Activated T-helper 2 cell treated with anti-CD3 and anti-CD28 coated beads, Interferon-gamma antibody, Interleukin-2, Interleukin-4, amounts not matched to agents 10 μg/mL and 5 μg/mL and 100 μg/mL, durations not matched to agents 14 hours and 24 hours and 36 hours (primary cell): ENCODE data around the gene RAE1. TPM values are rescaled to one million over a fixed set of nuclear protein-coding genes. Genes with fewer than 3 reads are reported as not detected.
"Not testable (repeated sequence)": the region's sequence is repeated elsewhere in the genome, so short reads cannot be mapped to it uniquely, and the experiment has no call there.

ENCODE experiments used
- DNase-seq: peaks from one replicate; pipeline ENCODE4 v3.0.0; 2021; ENCODE audit warnings: low spot score
- H3K27ac Mint-ChIP-seq: one replicate; pipeline ENCODE4 v1.8.0; 2021; ENCODE audit warnings: mixed read lengths
- H3K27me3 Mint-ChIP-seq: one replicate; pipeline ENCODE4 v1.8.0; 2021; ENCODE audit warnings: low read depth, mixed read lengths
- H3K36me3 Mint-ChIP-seq: one replicate; pipeline ENCODE4 v1.8.0; 2021; ENCODE audit warnings: low read depth, mixed read lengths
- H3K4me1 Mint-ChIP-seq: one replicate; pipeline ENCODE4 v1.8.0; 2021; ENCODE audit warnings: low read depth, mixed read lengths
- H3K4me3 Mint-ChIP-seq: one replicate; pipeline ENCODE4 v1.8.0; 2021; ENCODE audit warnings: low read depth, mild to moderate bottlenecking, moderate library complexity, mixed read lengths
- H3K9me3 Mint-ChIP-seq: one replicate; pipeline ENCODE4 v1.8.0; 2021; ENCODE audit warnings: mixed read lengths
- intact Hi-C: fragments of 100-400 bp; cut with micrococcal nuclease; formaldehyde crosslinking; loops from one replicate; pipeline ENCODE4 v1.15.1; 2023
- total RNA-seq: library from RNA; stranded (reverse); gene quantifications from 2 replicates; pipeline ENCODE4 v1.2.3, GENCODE V29; 2022

The RAE1 gene
- total RNA-seq, 1 donor from 2014 or later, result 48.1 TPM

DNA sequence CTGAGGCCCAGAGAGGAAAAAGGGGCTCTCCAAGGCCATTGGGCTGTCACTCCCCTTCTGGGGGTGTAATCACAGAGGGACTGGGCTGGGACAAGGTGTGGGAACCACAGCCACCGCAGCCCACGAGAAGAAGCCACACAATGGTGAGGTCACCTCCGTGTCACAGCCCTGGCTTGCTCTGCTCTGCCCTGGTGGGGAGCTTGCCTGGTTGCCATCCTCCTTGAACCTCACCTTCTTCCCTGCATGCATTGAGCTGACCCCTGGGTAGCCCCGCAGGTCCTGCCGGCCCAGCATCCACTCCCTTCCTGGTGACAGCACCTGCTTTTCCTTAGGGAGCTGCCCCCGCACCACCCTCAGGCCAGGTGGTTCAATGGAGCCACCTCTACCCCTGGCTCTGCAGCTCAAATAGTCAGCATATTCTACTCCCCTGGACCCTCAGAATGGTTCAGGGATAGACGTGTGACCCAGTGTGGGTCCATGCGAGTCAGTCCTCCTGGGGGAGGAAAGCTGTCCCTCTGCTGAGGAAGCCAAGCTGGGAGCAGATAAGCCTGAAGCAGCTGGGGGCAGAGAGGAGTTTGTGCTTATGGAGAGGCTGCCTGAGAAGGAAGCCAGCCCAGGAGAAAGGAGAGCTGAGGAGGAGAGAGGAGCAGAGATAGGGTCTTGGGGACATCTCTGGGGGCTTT lies 61.4 kb downstream of the RAE1 start:
- H3K4me3 Mint-ChIP-seq, result no peak overlapping the region
- peaks cover 27% of the 10 kb centered on the region for H3K36me3 Mint-ChIP-seq
- no peaks in the 10 kb centered on the region for H3K9me3 Mint-ChIP-seq
- no peaks in the 10 kb centered on the region for H3K4me1 Mint-ChIP-seq
- H3K27me3 Mint-ChIP-seq, result no peaks in the 10 kb centered on the region
- intact Hi-C loops, result no loop called here
- H3K27ac Mint-ChIP-seq, result no peak overlapping the region
- DNase-seq, result no peak

DNA sequence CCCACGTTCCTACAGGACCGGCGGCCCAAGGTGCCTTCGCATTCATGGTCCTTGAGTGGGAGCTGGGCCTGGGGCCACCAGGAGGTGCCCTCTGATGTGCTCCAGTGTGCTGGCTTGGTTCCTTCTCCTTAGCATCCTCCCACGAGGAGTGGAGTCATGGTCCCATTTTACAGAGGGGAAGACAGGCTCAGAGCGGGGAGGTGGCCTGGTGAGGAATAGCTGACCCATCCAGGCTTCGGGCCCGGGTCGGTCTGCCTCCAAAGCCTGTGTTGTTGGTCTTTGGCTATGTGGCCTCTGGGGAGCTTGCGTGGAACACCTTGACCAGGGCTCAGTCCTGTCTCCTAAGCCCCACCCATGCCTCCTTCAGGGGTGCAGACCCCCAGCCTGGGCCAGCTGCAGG lies 62.9 kb downstream of the RAE1 start:
- H3K9me3 Mint-ChIP-seq, result no peaks in the 10 kb centered on the region
- H3K27ac Mint-ChIP-seq, result no peak overlapping the region
- intact Hi-C loops, result no loop called here
- no peaks in the 10 kb centered on the region for H3K27me3 Mint-ChIP-seq
- H3K4me1 Mint-ChIP-seq, result no peaks in the 10 kb centered on the region
- no peak for DNase-seq
- H3K4me3 Mint-ChIP-seq, result no peak overlapping the region
- peaks cover 12% of the 10 kb centered on the region for H3K36me3 Mint-ChIP-seq

DNA sequence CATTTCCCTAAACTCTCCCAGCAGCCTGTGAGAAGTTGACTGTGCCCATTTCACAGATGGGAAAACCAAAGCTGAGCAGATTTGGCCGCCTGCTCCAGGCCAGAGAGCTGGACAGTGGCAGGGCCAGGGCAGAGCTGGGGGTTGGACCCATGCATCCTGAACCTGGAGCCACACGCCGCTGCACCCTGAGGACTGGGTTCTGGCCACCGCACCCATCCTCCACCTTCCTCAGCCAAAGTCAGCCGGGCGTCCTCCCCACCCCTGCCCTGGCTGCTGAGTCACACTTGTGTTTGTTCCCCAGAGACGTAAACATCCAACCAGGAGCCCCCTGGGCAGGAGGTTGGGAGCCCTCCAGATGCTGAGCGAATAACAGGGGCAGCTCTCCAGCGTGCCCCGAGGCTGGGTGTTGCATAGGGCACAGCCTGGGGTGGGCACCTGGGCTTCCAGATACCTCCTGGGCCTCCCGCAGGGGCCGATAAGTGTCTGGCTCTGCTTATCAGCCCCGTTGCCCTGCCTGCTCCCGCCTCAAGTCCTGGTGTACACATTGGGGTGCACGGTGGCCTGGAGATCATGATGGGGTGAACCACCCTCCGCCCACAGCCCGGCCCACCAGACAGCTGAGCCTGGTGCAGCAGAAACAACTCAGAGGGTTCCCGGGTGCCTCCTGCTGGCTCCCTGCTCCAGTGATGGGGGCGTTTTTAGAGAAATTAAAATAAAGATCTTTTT lies 64.0 kb downstream of the RAE1 start:
- no peaks in the 10 kb centered on the region for H3K9me3 Mint-ChIP-seq

DNA sequence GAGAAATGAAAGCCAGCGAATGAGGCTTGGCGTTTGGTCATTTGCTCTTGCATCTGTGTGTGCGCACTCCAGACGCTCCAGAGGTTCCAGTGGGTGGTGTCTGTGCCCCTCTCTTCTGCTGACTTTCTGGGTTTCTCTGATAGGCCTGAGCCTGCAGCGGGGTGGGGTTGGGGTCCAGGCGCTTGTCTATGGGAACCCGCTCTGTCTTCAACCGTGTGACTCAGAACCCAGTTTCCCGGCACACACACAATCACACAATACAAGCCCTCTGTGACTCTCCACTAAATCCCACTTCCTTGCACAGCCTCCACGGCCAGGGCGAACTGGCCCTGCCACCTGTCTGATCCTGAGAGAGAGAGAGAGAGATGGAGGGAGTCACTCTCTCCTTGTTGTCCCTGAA lies 64.7 kb downstream of the RAE1 start:
- Mint-ChIP-seq H3K4me3 (no peak overlapping the region), H3K27me3 (no peaks in the 10 kb centered on the region), H3K4me1 (no peaks in the 10 kb centered on the region), H3K27ac (no peak overlapping the region), H3K9me3 (no peaks in the 10 kb centered on the region), H3K36me3 (peaks cover 4% of the 10 kb centered on the region)
- intact Hi-C loops, result no loop called here
- no peak for DNase-seq

More for the DNA sequence above, 64.0 kb downstream of the RAE1 start:
- Mint-ChIP-seq H3K27me3 (no peaks in the 10 kb centered on the region), H3K27ac (no peak overlapping the region), H3K36me3 (peaks cover 4% of the 10 kb centered on the region), H3K4me1 (no peaks in the 10 kb centered on the region), H3K4me3 (no peak overlapping the region)
- no peak for DNase-seq
- intact Hi-C loops, result no loop called here

DNA sequence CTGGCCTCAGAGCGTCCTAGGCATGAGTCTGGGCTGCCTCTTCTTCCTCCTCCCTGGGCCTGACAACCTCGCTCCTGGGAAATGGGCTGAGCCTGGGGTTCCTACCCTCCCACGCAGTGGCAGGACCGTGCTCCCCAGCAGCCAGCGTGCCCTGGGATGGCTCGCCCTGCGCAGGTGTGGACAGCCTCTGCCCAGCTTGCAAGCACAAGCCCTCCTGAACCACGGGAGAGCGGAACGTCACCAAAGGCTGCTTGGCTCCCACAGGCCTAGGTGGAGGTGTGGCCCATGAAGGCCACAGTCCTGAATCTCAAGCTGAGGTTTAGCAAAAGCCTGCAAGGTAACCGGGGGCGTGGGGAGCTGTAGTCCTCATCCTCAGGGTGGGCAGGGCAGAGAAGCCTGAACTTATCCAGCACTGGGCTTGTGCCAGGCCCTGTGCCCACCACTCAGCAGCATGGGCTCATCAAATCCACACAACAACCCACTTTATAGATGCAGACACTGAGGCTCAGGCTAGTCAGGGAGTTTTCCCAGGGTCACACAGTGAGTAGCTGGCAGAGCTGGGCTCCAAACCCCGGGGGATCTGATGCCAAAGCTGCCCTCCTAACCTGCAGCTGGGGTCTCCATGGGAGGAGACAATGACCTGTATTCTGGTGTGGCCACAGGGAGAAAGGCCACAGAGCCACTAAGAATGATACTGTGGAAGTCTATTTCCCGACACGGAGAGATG lies 65.4 kb downstream of the RAE1 start:
- no peaks in the 10 kb centered on the region for H3K4me1 Mint-ChIP-seq
- no peaks in the 10 kb centered on the region for H3K9me3 Mint-ChIP-seq
- H3K27me3 Mint-ChIP-seq, result no peaks in the 10 kb centered on the region
- DNase-seq, result no peak
- intact Hi-C loops, result no loop called here
- H3K27ac Mint-ChIP-seq, result no peak overlapping the region
- no peak overlapping the region for H3K4me3 Mint-ChIP-seq
- H3K36me3 Mint-ChIP-seq, result no peaks in the 10 kb centered on the region

DNA sequence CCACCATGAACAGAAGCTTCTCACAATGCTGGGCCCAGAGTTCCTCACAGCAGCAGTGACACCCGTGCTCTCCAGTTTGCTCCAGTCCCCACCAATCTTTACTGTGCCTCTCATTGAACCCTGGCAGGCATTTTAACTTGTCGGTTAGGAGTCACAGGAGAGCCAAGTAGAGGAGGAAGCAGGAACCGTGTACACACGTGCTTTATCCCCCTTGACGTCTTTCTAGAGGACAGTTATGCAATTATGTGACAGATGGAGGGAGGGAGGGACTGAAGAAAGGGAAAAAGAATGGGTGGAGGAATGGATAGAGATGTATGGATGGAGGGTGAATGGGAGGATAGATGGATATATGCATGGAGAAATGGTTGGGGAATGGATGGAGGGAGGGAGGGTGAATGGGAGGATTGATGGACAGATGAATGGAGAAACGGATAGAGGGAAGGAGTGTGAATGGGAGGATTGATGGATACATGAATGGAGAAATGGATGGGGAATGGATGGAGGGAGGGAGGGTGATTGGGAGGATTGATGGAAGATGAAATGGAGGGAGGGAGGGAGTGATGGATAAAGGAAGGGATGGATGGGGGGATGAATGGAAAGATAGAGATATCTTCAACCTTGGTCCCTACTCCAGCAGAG lies 66.1 kb downstream of the RAE1 start:
- H3K27ac Mint-ChIP-seq, result no peak overlapping the region
- DNase-seq, result no peak
- H3K27me3 Mint-ChIP-seq, result no peaks in the 10 kb centered on the region
- no peaks in the 10 kb centered on the region for H3K9me3 Mint-ChIP-seq
- intact Hi-C loops, result no loop called here
- H3K36me3 Mint-ChIP-seq, result no peaks in the 10 kb centered on the region
- no peak overlapping the region for H3K4me3 Mint-ChIP-seq
- no peaks in the 10 kb centered on the region for H3K4me1 Mint-ChIP-seq

DNA sequence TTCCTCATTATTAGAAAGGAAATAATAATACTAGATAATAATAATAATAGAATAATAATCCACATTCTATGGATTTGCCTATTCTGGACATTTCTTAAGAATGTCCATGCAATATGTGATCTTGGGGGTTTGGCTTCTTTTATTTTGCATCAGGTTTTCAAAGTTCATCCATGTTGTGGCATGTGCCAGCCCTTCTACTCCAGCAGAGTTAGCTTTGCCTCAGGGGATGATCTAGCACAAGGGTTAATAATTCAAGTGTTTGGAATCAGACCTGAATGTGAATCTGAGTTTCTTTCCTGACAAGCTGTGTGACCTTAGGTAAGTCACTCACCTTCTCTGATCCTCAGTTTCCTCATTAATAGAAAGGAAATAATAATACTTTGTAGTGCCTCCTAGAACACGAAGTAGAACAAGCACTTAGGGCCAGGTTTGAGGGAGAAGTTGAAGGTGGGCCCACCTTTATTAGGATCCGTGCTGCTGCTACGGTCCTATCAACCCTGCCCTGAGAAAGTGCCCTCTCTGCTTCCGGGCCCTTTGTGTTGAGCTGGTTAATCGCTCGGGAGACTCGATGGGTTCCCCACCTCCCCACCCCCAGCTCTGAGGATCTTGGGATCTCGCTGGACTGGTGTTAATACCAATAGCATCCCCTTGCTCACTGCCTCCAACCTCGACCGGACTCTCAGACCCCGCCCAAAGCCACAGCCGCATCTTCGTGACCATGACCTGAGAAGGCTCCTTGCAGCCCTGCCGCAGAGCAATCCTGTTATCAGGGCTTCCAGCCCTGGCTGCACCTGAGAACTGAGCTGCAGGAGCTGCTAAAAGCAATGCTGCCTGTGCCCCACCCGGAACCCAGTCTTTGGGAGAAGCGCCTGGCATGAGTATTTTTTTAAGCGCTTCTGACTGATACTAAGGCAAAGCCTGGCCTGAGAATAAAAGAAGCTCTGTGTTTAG lies 67.0 kb downstream of the RAE1 start:
- H3K27ac Mint-ChIP-seq, result no peak overlapping the region
- no peaks in the 10 kb centered on the region for H3K4me1 Mint-ChIP-seq
- no peaks in the 10 kb centered on the region for H3K27me3 Mint-ChIP-seq
- no peaks in the 10 kb centered on the region for H3K9me3 Mint-ChIP-seq
- DNase-seq, result no peak
- no peak overlapping the region for H3K4me3 Mint-ChIP-seq
- no peaks in the 10 kb centered on the region for H3K36me3 Mint-ChIP-seq
- intact Hi-C loops, result no loop called here

DNA sequence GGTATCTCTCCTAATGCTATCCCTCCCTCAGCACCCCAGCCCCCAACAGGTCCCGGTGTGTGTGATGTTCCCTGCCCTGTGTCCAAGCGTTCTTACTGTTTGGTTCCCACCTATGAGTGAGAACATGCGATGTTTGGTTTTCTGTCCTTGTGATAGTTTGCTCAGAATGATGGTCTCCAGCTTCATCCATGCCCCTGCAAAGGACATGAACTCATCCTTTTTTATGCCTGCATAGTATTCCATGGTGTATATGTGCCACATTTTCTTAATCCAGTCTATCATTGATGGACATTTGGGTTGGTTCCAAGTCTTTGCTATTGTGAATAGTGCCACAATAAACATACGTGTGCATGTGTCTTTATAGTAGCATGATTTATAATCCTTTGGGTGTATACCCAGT lies 68.4 kb downstream of the RAE1 start:
- H3K27me3 Mint-ChIP-seq, H3K27ac Mint-ChIP-seq, H3K4me1 Mint-ChIP-seq, DNase-seq, H3K36me3 Mint-ChIP-seq, H3K9me3 Mint-ChIP-seq, intact Hi-C loops, H3K4me3 Mint-ChIP-seq: not testable (repeated sequence)

DNA sequence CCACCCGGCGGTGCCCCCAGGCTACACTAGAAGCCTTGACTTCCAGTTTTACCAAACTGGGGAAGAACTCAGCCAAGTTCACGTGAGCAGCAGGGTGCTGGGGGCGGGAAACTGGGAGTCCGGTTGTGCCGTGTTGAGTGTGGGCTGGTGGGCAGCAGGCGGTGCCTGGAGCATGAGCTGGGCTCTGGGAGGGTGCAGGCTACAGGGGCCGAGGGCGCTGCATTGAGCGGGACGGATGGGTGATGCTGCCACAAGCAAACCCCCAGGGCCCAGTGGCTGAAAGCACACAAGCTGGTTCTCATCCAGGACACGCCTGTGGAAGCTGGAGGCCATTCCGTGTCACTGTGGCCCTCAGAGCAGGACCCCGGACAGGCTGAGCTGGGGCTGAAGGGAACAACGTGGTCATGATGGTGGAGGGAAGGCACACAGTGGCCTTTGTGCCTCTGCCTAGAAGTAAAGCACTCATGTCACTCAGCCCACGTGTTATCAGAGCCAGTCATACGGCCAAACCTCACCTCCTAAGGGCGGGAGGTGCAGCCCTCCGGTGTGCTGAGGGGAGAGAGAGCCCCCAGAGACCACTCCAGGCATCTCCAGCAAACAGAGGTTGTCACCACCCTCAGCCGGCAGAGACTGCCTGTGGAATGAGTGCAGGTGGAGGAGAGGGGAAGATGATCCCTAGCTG lies 69.7 kb downstream of the RAE1 start:
- no peak for DNase-seq
- H3K4me1 Mint-ChIP-seq, result peaks cover 9% of the 10 kb centered on the region
- no peak overlapping the region for H3K27ac Mint-ChIP-seq
- no peaks in the 10 kb centered on the region for H3K9me3 Mint-ChIP-seq
- H3K27me3 Mint-ChIP-seq, result no peaks in the 10 kb centered on the region
- H3K4me3 Mint-ChIP-seq, result no peak overlapping the region
- H3K36me3 Mint-ChIP-seq, result no peaks in the 10 kb centered on the region
- intact Hi-C loops, result no loop called here

DNA sequence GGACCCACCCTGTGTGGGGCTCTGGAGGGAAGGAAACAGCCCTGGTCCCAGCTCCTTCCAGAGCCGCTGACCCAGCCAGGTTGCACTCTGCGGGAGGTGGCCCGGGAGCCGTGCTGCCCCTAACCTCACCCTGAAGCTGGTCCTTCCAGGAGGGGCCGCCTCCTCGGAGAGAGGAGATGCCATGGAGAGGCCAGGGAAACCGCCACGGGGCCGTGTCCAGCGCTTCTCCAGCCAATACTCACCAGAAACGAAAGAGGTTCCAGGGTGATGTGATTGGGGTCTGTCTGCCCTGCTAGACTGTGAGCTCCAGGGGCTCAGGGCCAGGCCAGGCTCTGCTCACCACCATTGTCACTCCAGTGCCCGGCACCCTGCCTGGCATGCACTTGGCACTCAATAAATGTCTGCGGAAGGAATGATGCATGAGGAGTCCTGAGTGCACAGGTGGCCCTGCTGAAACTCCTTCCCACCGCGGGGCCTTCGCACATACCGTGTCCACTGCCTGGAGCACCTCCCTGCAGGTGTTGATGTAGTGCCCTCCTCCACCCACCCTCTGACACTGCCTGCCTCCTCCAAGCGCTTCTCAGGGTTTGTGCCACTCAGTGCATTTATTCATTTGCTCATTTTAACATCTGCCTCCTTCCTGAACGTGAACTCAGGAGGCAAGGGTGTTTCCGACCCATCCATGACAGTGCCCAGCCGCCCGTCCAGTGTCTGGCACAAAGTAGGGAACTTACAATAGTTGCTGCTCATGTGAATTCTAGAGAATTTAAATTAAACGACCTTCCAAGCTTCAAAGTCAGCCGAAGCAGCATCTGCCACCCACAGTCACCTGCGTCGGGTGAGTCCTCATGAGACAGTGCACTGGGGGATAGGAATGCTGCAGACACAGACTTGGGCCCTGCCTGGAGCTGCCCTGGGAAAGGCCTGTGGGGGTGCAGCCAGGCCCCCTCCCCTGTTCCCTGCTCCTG lies 70.5 kb downstream of the RAE1 start:
- no peak overlapping the region for H3K27ac Mint-ChIP-seq

DNA sequence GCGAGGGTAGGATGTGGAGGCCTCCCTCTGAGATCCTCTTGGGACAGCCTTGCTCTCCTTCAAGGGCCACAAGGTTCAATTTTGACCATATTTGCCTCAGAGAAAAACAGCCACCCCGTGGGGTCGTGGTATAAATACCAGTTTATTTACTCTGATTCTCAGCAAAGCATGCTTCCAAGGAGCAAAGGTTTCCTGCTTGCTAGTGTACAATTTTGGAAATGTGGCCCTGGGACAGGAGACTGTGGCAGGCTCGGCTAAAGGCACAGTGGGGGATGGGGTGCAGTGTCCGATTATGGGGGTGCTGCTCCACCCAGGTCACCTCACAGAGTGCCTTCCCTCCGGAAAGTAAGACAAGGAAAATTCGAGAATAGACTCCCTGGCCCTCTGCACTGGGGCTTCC lies 71.2 kb downstream of the RAE1 start:
- DNase-seq, result no peak
- peaks cover 9% of the 10 kb centered on the region for H3K4me1 Mint-ChIP-seq
- H3K9me3 Mint-ChIP-seq, result no peaks in the 10 kb centered on the region
- no peaks in the 10 kb centered on the region for H3K36me3 Mint-ChIP-seq
- intact Hi-C loops, result no loop called here
- no peak overlapping the region for H3K4me3 Mint-ChIP-seq
- H3K27me3 Mint-ChIP-seq, result no peaks in the 10 kb centered on the region
- no peak overlapping the region for H3K27ac Mint-ChIP-seq

More for the DNA sequence above, 70.5 kb downstream of the RAE1 start:
- H3K9me3 Mint-ChIP-seq, result no peaks in the 10 kb centered on the region
- no peak overlapping the region for H3K4me3 Mint-ChIP-seq
- no peaks in the 10 kb centered on the region for H3K27me3 Mint-ChIP-seq
- H3K4me1 Mint-ChIP-seq, result peaks cover 9% of the 10 kb centered on the region
- H3K36me3 Mint-ChIP-seq, result no peaks in the 10 kb centered on the region
- DNase-seq, result no peak
- intact Hi-C loops, result no loop called here
